ACHN (cell line): ENCODE measurements around the gene MT4.

ENCODE experiments used
- DNase-seq: peaks from one replicate; pipeline ENCODE4 v3.0.0-alpha.2; 2015
- in situ Hi-C: cut with HindIII; loops from 2 replicates; pipeline ENCODE4 v1.10.0; 2017; ENCODE audit warnings: low sequenced_read_pairs, low pct_ligation_motif_present, low pct_unique_long_range_greater_than_20kb

The MT4 gene

DNA sequence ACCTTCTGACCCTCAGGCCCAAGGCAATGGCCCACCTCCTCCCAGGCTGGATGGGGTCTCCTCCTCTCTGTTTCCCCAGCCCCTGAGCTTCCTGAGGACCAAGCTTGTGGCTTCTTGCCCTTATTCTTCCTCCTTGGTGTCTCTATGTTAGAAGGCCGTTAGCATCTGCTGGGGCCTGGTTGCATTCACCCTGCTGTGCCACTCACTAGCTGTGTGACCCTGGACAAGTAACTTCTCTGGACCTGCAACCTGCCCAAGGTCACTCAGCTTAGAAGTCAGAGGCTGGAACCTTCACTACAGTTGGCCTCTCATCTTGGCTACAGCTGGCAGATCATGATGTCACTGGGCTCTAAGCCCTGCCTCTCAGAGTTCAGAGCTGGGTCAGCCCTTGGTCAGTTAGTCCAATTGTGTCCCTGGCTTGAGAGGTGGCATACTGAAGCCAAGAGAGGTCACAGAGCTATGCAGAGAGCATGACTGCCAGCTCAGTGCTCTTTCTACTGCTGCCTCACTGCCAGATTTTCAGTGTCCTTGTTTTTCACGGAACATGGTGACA, 46.5 kb downstream of the MT4 start:
- in situ Hi-C loops, result no loop called here

DNA sequence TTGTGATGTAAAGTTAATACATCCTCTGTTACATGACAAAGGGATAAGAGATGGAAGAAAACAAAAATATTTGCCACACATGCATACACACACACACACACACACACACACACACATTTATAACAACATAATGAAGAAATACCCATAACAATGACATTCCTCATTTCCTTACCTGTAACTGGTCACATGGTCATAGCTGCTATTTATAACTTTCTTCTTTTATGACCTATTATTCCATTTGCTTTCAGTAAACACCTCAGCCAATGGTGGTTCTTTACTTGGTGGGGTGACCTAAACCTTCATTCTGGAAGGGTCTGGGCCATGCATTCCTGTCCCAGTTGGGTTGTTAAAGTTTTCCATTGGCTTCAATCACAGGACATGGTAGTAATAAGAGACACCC, 48.8 kb downstream of the MT4 start:
- in situ Hi-C loops, result no loop called here
- no peak for DNase-seq

More for the DNA sequence above, 46.5 kb downstream of the MT4 start:
- DNase-seq, result peak; percentile 87

DNA sequence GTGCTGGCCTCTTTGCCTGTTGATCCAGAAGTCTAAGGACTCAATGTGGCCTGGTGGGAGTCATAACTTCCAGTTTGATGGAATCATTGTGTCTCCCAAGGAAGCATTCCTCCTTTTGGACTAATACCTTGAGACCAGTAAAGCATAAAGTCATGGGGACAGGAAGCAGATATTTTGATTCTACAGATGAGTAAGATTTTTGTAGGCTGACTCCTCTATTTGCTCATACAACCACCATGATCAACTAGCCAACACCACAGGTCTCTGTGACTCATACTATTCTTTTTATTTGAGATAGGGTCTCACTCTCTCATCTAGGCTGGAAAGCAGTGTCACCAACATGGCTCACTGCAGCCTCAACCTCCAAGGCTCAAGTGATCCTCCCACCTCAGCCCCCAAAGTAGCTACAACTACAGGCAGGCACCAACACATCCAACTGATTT, 49.7 kb downstream of the MT4 start:
- DNase-seq, result peak; percentile 97
- in situ Hi-C loops, result no loop called here

DNA sequence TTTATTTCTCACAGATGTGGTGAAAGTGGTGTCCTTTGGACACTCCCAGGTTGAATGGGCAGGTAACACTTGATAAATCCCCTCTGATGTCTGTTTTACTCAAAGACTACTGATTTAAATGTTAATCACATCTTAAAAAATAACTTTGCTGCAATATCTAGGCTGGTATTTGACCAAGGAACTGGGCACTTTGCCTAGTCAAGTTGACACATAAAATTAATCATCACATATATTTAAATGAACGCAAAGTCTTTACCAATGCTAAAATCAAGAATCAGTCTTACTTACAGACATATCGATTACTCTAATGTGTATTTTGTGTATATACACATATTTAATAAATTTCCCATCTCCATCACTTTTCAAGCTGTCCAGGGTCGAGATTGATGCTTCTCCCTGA, 50.5 kb downstream of the MT4 start:
- no peak for DNase-seq
- in situ Hi-C loops, result no loop called here

DNA sequence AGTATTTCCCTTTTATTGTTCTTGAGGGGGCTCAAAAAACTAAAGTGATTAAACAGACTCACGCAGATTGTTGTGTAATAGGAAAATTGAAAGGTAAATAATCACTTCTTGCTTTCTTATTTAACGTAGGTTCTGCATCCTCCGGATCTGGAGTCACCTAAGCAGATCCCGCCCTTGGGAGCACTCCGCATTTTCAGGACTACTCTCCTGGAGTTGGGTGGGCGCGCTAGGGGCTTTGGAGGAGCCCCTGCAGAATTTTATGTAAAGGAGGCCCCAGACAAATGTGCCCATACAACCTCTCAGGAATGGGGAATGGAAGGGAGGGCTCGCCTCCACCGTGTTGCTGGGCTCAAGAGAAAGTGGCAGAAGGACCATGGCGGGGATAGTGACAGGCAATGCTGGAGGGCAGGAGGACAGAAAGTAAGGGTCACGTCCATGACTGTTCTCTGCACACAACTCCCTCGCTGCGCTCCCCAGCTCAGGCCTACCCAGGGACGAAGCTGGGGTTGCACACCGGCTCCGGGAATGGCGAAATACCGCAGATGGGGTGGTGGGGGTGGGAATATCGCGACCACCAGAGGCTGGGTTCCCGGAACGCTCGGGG, 51.8 kb downstream of the MT4 start:
- in situ Hi-C loops, result no loop called here
- no peak for DNase-seq

DNA sequence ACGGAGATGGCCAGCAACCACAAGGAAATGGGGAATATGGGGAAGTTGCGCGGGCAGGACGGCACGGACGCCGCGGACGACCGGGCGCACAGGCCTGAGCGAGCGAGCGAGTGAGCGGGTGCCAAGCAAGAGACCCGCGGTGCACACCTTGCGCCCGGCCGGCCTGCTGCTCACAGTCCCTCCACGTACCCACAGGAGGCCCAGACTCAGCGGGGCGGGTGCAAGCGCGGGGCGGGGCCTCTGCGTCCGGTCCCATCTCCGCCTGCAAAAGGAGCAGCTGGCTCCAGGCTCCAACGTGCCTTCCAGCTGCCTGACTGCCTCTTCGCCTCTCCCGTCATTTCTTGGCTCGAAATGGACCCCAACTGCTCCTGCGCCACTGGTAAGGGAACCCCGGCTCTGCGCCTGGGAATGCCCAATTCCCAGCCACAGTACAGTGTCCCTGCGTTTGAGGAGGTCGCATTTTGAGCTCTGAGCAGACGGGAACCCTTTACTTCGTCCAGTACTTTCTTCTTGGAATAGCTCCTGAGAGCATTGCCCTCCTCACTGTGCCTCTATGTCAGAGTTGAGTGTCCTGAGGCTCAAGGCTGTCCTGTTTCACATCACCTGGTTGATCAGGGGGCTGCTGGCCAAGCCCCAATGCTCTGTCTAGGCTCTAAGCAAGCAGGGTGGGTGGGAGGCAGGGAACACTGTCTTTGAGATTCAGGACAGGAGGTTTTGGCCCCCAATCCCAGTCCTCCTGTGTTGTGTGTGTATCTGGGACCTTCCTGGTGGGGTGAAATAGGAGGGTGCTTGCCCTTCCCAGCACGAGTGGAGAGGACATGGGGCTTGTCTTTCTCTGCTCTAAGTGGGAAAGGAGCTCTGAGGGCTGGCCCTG, 52.6 kb downstream of the MT4 start:
- in situ Hi-C loops, result no loop called here
- no peak for DNase-seq

DNA sequence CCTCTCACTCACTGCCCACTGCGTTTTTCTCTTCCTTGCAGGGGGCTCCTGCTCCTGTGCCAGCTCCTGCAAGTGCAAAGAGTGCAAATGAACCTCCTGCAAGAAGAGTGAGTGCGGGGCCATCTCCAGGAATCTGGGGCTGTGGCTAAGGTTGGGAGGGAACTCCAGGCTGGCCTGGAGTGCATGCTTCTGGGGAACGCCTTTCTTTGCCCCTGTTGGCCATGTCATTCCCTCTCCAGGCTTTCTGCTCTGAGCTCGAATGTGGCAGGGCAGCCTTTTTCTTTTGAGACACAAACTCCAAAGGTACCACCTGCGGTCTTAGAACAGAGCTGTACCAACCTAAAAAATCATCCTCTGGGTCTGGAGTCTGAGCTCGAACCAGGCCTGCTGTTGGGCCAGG, 53.3 kb downstream of the MT4 start:
- in situ Hi-C loops, result no loop called here
- DNase-seq, result no peak
